Nephron progenitor cell (in vitro differentiated cells): Measurements from ENCODE around the gene ALG6.
A peak's percentile ranks its signal among the peaks of the same experiment; 100 is the strongest.

Experiments used
- DNase-seq: peaks from one replicate; pipeline ENCODE4 v3.0.0; 2021
- H3K27ac Mint-ChIP-seq: 2 replicates; pipeline ENCODE4 v1.8.0; 2021; ENCODE audit warnings: mild to moderate bottlenecking, moderate library complexity, mixed read lengths
- H3K27me3 Mint-ChIP-seq: 2 replicates; pipeline ENCODE4 v1.8.0; 2021; ENCODE audit warnings: mild to moderate bottlenecking, low read depth, mixed read lengths; ENCODE audit not compliant: poor library complexity
- H3K36me3 Mint-ChIP-seq: 2 replicates; pipeline ENCODE4 v1.8.0; 2021; ENCODE audit warnings: low read depth, mixed read lengths
- H3K4me1 Mint-ChIP-seq: 2 replicates; pipeline ENCODE4 v1.8.0; 2021; ENCODE audit warnings: mixed read lengths
- H3K4me3 Mint-ChIP-seq: 2 replicates; pipeline ENCODE4 v1.8.0; 2021; ENCODE audit warnings: mild to moderate bottlenecking, moderate library complexity, mixed read lengths
- H3K9me3 Mint-ChIP-seq: 2 replicates; pipeline ENCODE4 v1.8.0; 2021; ENCODE audit warnings: mild to moderate bottlenecking, moderate library complexity, mixed read lengths
- TF ChIP-seq, protein P1 (sequence below): fragments of 200-600 bp; sonication (generic); IDR thresholded peaks from 2 replicates; pipeline ENCODE4 v1.5.0; 2021; ENCODE audit warnings: antibody characterized with exemption

ALG6 gene

DNA sequence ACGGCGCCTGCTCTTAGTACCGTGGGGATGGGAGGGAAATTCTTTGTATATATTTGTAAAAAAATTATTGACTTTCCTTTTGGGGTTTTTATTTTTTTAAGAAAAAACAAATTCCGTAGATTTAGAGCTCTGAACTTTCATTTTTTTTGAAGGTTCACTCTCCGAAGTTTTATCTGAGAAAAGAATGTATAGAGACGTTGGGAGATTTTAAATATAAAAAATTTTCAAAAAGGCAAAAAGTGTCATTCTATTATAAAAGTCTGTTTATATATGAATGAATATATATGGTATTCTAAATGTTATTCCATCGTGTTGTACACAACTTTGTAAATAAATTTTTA, 42.7 kb upstream of the ALG6 start:
- Mint-ChIP-seq H3K4me1 (peaks cover 22% of the 10 kb centered on the region), H3K4me3 (peak overlapping the region; percentile 64), H3K9me3 (no peaks in the 10 kb centered on the region), H3K27me3 (peaks cover 95% of the 10 kb centered on the region), H3K27ac (no peak overlapping the region), H3K36me3 (no peaks in the 10 kb centered on the region)
- TF ChIP-seq, protein P1, sequence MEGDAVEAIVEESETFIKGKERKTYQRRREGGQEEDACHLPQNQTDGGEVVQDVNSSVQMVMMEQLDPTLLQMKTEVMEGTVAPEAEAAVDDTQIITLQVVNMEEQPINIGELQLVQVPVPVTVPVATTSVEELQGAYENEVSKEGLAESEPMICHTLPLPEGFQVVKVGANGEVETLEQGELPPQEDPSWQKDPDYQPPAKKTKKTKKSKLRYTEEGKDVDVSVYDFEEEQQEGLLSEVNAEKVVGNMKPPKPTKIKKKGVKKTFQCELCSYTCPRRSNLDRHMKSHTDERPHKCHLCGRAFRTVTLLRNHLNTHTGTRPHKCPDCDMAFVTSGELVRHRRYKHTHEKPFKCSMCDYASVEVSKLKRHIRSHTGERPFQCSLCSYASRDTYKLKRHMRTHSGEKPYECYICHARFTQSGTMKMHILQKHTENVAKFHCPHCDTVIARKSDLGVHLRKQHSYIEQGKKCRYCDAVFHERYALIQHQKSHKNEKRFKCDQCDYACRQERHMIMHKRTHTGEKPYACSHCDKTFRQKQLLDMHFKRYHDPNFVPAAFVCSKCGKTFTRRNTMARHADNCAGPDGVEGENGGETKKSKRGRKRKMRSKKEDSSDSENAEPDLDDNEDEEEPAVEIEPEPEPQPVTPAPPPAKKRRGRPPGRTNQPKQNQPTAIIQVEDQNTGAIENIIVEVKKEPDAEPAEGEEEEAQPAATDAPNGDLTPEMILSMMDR, result no peak
- no peak for DNase-seq

- Mint-ChIP-seq H3K9me3 (no peaks in the 10 kb centered on the region), H3K4me3 (peak overlapping the region; percentile 47), H3K27me3 (peaks cover 95% of the 10 kb centered on the region), H3K4me1 (peaks cover 24% of the 10 kb centered on the region), H3K36me3 (no peaks in the 10 kb centered on the region), H3K27ac (no peak overlapping the region)
- TF ChIP-seq, protein P1, result no peak
- no peak for DNase-seq
Measured at GRCh38 chr1:63325279-63325985, 42.0 kb upstream of the ALG6 start.

DNA sequence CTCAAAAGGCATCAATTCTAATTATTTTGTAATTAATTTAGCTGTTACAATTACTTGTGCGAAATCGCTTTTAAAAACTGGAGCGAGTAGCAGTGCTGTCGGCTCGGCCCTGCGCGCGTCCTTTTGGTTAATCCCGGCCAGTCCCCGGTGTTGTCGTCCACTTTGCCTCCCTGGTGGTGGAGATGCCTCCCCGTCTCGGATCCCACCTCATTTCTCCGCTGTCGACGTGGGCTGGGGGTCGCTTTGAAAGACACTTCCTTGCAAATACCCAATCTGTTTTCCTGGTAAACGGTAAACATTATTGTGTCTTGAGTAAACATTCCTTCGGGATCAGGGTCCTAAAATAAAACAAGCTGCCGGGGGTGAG, 41.3 kb upstream of the ALG6 start:
- Mint-ChIP-seq H3K27ac (no peak overlapping the region), H3K9me3 (peaks cover 3% of the 10 kb centered on the region), H3K36me3 (no peaks in the 10 kb centered on the region), H3K27me3 (peaks cover 95% of the 10 kb centered on the region), H3K4me1 (peaks cover 27% of the 10 kb centered on the region), H3K4me3 (peak overlapping the region; percentile 47)
- peak; percentile 30 for DNase-seq
- TF ChIP-seq, protein P1, result no peak

DNA sequence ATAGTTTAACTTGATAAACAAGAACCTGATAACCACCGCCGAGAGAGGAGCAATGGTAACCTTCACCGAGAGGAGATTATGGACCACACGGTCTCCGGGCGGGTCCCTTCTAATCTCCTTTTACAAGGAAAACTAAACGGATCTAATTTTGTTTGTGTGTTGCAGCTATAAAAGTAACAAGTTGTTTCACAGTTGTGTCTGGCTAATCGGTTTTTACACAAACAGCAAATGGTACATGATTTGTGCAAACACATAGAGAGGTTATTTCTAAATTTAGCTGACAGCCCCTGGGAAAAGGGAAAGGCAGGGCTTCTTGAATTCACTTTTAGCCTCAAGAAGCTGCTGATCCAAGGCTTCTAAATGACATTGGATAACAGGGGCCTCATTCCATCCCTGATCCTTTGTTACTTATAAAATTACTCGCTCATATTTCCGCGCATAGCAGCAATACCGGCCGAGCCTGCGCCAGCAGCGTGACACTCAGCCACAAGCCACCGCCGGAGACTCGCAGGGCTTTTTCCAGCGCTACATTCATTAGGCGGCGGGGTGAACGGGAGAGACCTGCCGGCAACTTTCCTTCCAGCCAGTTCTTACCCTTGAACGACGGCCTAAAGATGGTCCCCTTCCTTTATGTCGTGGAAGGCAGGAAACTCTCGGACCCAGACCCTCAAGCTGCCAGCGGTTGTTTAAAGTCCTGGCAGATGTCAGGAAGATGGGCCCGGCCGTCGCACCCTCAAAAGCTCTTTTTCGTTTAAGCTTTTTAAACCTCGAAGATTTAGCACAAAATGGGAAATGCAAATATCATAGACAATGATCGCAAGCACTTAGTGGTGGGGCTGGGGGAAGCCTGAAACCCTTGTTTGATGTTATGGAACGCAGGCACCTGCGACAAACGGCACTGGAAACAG, 40.7 kb upstream of the ALG6 start:
- Mint-ChIP-seq H3K27me3 (peaks cover 95% of the 10 kb centered on the region), H3K4me3 (peak overlapping the region; percentile 47), H3K36me3 (no peaks in the 10 kb centered on the region), H3K9me3 (peaks cover 3% of the 10 kb centered on the region), H3K4me1 (peaks cover 20% of the 10 kb centered on the region), H3K27ac (no peak overlapping the region)
- DNase-seq, result peak; percentile 53
- TF ChIP-seq, protein P1, result no peak

DNA sequence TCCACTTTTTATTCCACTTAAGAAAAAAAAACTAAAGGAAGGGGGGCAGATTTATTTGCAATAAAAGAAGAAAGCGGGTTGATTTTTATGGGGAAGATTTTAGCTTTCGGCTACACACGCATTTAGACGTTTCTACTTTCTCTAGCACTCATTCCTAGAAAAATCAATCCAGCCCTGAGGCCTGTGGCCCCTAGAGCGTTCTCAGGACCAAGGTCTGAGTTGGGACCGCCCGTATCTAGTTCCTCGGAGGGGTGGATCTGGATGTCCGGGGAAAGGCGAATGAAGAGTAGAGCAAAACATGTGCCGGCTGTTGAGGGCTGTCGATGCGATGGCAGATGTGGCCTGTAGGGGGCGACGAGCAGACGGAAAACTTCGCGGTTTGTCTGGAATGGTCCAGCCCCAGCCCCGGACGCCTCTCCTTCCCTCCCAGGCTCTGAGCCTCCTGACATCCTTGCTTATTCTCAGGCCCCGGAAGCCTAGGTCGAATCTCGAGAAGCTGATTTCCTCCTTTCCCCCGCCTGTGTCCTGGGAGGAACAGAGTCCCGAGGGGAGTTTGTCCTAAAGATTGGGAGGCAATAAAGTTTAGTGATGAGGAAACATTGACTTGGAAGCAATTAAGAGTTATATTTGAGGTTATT, 39.9 kb upstream of the ALG6 start:
- Mint-ChIP-seq H3K27ac (no peak overlapping the region), H3K36me3 (no peaks in the 10 kb centered on the region), H3K4me3 (peak overlapping the region; percentile 47), H3K27me3 (peaks cover 95% of the 10 kb centered on the region), H3K9me3 (peaks cover 3% of the 10 kb centered on the region), H3K4me1 (peaks cover 18% of the 10 kb centered on the region)
- TF ChIP-seq, protein P1, result peak; percentile 81
- DNase-seq, result peak; percentile 85
